ENCODE measurements around the gene DLG1.
A peak's percentile ranks its signal among the peaks of the same experiment; 100 is the strongest.

DLG1 gene

GRCh38 chr3:197008436-197009209, 289.8 kb downstream of the DLG1 start:
- DNase-seq, result no peak

DNA sequence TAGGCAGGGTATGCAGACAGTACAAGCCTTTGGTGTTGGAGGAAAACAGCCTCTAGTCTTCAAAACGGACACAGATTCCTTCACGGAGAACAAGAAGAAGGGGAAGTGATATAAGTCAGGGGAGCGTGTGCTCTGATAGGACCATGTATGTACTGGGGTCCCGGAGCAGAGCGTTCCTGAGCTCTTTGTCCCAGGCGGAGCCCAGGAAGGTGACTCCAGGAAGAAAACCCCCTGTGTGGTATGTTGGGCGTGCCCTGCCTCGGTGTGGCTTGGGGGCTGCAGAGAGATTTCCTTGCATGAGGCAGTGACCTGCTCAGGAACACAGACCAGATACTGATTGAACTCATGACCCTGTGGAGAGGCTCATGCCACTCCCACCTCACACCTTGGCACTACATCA, 290.5 kb downstream of the DLG1 start:
- no peak for DNase-seq

DNA sequence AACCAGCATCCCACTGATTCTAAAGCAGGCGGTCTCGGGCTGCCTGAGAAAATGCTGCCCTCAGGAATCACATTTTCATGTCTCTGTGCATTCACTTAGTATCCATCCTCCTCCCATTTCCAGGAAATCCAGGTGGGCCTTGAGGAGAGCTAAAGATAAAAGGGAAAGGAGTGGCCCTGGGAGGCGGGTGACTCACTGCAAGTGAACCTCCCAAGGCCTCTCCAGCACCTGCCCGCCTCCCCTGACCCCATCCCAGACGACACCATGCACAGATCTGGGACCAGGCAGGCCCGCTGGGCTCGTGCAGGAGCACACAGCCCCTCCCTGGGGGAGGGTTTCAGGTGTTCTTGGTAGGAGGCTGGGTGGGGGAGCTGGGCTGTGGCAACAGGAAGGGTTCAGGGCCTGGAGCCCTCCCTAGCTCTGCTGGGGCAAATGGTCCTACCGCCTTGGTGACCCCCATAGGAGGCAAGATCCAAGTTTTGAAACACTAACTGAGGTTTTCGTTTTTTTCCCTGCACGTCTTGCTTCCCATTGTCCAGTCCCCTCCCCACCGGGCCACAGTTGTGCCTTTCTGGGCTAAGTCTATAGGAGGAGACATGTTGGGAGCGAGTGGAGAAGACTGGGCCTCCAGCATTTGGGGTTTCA, 291.0 kb downstream of the DLG1 start:
- no peak for DNase-seq

GRCh38 chr3:197006860-197007259, 291.6 kb downstream of the DLG1 start:
- DNase-seq, result no peak

GRCh38 chr3:197006446-197006845, 292.0 kb downstream of the DLG1 start:
- DNase-seq, result no peak

GRCh38 chr3:197003461-197004385, 294.7 kb downstream of the DLG1 start:
- DNase-seq, result peak; percentile 85

- DNase-seq, result peak; percentile 88
These were observed 295.5 kb downstream of the DLG1 start for GRCh38 chr3:197002701-197003454.

DNA sequence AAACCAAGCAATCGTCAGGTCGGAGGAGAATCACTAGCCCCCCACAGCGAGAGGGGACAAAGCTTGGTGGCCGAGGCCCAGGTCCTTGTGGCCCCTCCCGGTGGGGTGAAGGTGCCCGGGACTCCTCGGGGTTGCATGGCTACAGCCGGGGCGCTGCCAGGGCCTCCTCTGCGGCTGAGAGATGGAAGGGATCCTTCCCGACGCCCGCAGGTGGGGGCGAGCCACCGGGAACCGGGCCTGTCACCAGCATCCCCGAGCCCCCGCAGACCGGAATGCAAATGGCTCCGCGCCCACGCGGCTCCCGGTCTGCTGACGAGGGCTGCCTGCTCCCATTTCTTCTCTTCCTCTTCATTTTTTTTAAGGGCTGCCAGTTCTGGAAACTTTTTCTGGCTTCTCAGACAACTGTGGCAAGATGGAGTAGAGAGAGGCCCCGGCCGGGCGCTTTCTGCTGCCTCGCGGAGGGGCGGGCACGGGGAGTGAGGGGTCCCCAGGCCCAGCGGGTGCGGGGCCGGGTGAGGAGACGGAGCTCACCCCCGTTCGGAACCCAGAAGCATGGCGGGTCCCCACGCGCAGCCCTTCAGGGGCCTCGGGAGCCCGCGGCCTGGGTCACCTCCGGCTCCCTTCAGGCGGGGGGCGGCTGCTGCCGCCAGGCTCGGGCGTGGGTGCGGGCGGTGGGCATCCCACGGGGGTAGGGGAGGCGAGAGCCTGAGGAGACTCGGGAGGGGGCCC, 296.3 kb downstream of the DLG1 start:
- no peak for DNase-seq

- no peak for DNase-seq
These were observed 297.1 kb downstream of the DLG1 start for GRCh38 chr3:197001106-197001971.

- DNase-seq, result no peak
These were observed 298.2 kb downstream of the DLG1 start for GRCh38 chr3:197000211-197000610.

DNA sequence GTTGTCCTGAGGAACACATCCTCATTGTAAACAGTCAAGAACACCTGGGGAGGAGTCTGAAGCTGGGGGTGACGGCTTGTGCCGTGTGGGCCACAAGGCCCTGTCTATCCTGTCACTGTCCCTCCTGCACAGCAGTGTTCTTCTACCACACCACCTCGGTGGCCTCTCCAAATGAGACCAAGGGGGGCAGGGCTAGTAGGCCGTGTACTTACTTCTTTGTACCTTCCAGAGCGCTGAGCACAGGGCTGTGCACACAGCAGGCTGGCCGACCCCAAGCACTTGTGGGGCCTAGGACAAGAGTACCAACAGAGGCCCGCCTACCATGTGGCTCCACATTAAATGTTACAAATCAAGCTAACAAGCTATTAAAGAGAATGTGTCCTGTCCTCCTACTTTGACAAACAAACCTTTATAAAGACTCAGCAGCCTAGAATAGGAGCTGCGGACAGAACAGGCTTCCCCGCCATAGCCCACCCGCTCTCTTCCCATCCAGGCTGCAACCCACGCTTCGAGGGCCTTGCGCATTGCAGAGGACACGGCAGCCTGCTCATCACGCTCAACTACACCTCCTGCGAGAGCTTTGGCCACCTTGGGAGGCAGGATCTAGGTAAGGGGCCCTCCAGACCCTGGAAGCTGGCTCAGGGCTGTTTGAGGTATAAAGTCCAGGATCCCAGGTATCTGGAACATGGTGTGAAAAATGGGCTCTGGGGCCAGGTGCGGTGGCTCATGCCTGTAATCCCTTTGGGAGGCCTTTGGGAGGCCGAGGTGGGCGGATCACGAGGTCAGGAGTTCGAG, 299.2 kb downstream of the DLG1 start:
- DNase-seq, result no peak

DNA sequence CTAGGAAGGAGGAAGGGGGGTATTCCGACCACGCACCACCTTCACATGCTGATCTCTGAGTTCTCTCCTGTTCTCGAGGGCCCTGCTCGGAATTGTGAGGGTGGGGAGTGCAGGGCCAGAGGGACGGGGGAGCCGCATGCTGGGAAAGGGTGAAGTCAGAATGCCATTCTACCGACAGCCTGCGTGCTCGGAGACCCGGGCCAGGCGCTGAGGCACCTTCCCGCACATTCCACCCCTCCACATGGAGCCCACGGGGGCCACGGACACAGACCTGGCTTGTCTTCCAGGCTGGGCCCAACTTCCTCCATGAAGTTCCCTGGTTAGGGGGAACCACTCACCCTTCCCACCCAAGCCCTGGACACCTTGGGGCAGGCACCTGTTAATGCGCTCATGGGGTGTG, 301.1 kb downstream of the DLG1 start:
- DNase-seq, result no peak

- DNase-seq, result peak; percentile 82
These were observed 301.8 kb downstream of the DLG1 start for GRCh38 chr3:196996454-196997265.

DNA sequence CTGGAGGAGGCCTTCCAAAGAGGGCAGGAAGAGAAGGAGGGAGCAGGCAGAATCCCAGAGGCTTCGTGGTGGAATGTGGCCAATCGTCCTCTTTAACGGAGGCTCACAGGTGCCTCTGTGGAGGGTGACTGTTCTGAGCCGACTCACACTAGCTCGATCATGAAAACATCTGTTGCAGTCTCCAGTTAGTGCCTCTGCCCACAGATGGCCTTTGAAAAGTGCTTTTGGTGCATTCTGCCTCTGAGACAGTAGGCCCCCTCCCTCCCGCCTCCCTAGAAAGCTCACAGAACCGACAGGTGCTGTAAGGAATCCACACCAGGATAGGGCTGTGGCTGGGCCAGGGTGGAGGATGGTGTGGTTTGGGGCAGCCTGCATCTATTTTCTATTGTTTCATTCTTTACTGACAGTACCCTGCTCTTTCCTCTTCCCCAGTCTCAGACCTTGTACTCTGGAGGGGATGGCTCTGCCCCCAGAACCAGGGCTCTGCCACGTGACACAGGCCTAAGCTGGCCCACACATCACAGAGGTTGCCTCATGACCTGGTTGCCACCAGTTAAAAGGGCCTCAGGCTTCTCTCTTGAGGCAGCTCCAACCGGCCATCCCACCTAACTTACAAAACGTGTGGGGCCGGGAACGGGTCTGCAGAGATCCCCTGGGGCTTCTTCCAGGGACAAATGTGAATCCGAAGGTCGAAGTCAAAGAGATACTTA, 302.6 kb downstream of the DLG1 start:
- peak; percentile 58 for DNase-seq

- no peak for DNase-seq
These were observed 303.4 kb downstream of the DLG1 start for GRCh38 chr3:196995027-196995426.

GRCh38 chr3:196994056-196994455, 304.4 kb downstream of the DLG1 start:
- DNase-seq, result no peak

Data from NCI-H510A treated with DMSO at 0.1 percent for 48 hours (cell line).